Measurements from ENCODE around the gene CRYBA1.

GRCh38 chr17:29255926-29256522 lies 9.4 kb downstream of the CRYBA1 start:
- TF ChIP-seq POLR2AphosphoS5 (IDR thresholded peaks at IDR 0.05; ENCODE audit: low read depth, low read length) (no peak), SP1 (IDR thresholded peaks at IDR 0.05; ENCODE audit: low read depth) (no peak), EZH2 (IDR thresholded peaks at IDR 0.05) (no peak), POLR2A (IDR thresholded peaks at IDR 0.05; ENCODE audit: borderline replicate concordance, extremely low read depth, insufficient read depth, insufficient read length) (no peak), YY1 (IDR thresholded peaks at IDR 0.05; ENCODE audit: extremely low read depth, insufficient replicate concordance, low read depth, low read length) (no peak), SRF (IDR thresholded peaks at IDR 0.05; ENCODE audit: low read depth) (no peak), ZNF274 (IDR thresholded peaks at IDR 0.05; ENCODE audit: low read depth, low read length) (no peak)
